GM18526 (cell line): Measurements from ENCODE around the gene PDE2A.

ENCODE experiments used
- POLR2A ChIP-seq: IDR thresholded peaks from 3 replicates; pipeline ENCODE4 v1.6.1; 2011; ENCODE audit not compliant: insufficient read length; ENCODE audit errors: extremely low read depth

The PDE2A gene

GRCh38 chr11:72709478-72710238, 35.4 kb upstream of the PDE2A start:
- TF ChIP-seq POLR2A = no peak

DNA sequence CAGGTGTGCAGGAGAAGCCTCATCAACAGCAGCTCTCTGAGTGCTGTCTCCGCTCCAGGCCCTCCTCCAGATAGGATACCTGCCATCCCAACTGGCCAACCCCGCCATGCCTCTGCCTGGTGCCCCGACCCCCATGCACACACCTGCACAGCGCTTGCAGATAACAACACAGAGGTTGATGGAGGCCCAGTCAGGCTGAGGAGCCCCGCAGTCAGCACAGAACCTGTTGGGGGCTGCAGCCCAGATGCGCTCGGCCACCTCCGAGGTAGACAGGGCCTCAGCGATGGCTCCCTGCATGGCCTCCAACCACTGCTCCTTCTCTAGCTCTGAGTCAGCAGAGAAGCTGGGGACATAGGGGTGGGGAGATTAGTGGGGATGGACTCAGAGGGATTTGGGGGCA, 32.8 kb upstream of the PDE2A start:
- TF ChIP-seq POLR2A = no peak

GRCh38 chr11:72706579-72706978, 32.4 kb upstream of the PDE2A start:
- TF ChIP-seq POLR2A = no peak

GRCh38 chr11:72705442-72706365, 31.5 kb upstream of the PDE2A start:
- no peak for TF ChIP-seq POLR2A

DNA sequence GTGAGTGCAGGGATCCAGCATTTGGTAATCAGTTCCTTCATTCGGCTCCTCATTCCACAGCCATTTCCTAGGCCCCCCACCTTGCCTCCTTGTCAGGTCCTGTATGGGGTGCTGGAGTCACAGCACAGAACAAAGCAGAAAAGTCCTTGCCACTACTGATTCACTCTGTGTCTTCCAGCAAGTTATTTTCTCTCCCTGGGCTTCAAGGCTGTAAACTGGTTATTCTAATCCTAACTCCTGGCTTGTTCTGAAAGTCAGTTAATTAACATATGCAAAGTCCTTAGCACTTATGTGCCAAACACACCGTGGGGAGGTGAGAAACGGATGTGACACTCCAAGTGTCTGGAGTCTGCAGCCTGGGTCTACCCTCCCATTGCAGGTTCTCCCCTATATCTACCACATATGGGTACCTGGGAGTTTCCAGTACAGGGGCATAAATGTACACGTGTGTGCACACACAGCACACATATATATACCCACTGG, 30.6 kb upstream of the PDE2A start:
- TF ChIP-seq POLR2A = no peak

DNA sequence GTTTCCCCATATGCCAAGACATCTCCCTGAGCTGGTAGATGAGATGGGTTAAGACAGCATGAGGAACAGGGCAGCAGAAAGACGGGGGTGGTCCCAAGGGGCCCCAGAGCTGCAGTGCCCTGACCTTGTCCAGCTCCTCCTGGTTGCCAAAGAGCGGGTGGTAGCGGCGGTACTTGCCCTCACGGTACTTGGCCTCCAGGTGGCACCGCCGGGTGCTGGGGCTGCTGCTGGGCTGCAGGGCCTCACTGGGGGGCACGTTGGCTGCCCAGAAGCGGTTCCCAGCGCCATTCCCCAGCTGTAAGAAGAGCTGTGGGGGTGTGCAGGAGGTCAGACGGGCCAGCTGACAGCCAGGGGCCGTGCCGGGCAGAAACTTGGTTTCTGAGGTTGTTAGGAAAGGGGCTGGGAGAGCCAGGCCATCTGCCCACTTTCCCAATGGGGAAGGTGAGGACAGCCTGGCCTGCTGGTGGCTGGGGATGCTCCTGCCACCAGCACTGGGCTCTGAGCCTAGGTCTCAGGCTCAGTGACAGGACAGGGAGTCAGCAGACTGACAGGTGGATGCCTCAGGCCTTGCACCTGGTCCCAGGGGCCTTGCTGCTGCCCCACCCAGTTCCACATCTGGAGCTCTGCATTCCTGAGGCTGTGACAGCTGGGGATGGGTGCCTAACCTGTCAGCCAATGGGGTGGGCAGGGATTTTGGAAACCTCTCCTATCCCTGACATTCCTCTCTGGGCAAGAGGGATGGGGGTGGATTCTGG, 30.0 kb upstream of the PDE2A start:
- no peak for TF ChIP-seq POLR2A

DNA sequence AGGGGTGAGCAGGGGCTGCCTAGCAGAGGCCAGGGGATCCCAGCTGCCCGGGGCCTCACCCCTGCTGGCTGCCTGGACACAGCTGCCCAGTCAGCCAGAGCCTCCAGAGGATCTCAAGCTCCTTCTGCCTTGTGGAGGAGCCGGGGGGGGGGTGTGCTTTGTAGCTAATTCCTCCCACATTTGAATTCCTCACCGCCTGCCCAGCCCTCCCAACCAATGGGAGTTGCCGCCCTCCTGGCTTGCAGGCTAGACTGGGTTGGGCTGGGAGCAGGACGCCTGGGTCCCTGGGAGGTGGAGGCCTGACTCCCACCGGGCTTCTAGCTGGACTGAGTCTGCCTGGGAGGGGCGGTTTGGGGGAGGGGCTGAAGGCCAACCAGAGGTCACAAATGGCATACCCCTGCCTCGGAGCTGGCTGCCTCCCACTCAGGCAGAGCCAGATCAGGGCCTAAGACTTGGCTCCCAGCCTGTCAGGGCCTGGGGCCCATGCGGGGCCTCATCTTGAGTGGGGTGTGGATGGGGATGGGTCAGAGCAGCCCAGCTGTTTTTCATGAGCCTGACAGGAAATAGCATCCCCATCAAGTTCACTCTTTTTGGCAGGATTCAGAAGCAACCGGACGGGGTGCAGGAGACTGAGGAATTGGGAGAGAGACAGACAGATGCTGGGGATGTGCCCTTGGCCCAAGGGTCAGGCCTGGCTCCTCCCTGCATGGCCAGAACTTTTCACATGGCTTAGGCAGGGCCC, 29.2 kb upstream of the PDE2A start:
- no peak for TF ChIP-seq POLR2A

- no peak for TF ChIP-seq POLR2A
These were observed 28.5 kb upstream of the PDE2A start for GRCh38 chr11:72702577-72703241.

DNA sequence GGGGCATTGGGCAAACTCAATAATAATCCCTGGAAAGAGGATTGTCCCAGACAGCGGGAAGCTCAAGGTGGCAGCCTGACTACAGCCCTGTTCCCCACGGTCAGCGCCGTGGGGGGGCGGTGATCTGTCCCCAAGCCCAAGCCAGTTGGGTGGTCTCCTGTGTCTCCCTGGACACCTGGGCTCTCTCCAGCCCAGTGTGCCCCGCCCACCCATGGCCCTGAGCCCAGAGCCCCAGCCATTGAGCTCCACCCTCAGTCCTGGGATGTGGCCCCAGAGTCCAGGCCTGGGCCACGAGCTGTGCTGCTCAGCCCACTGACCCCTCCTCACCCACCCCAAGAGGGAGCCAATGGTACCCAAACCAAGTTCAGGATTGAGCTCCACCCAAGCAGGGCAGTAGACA, 27.9 kb upstream of the PDE2A start:
- no peak for TF ChIP-seq POLR2A

DNA sequence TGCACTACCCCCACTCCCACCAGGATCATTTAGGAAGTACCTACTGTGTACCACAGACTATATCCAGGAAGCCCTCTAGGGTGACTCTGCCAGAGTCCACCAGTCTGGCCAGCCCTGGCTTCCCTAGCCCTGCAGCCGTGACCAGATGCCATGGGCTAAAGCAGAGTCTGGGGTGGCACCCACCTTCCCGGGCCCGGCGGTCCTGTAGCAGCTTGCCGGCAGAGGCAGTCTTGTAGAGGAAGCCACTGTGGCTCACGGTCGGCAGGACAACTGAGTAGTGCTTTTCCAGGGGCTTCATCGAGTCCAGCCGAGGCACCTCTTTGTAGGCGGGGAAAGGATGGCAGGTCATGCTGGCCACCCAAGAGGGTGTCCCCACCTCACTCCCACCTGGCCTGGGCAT, 27.2 kb upstream of the PDE2A start:
- TF ChIP-seq POLR2A = no peak

DNA sequence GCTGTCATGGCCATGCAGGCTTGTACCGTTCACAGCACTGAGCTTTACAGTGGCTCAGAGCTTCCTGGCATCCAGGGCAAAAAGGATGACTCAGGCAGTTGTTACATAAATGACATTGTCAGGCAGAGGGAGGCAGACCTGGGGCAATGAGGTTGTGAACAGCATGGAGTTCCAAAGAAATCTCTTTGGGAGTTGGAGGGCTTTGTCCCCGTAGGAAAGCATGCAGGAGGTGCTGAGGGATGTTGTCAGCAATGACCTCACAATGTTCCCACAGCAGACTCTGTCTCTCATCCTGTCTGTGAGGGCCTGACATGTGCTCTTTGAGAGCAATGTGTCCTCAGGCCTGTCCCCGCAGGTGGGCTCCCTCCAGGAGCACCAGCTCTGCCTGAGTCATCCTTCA, 25.9 kb upstream of the PDE2A start:
- no peak for TF ChIP-seq POLR2A

- TF ChIP-seq POLR2A = no peak
These were observed 23.6 kb upstream of the PDE2A start for GRCh38 chr11:72697814-72698213.

GRCh38 chr11:72696866-72697700, 22.9 kb upstream of the PDE2A start:
- no peak for TF ChIP-seq POLR2A
